Measurements from ENCODE around the gene TSPAN33.
A peak's percentile ranks its signal among the peaks of the same experiment; 100 is the strongest.

DNA sequence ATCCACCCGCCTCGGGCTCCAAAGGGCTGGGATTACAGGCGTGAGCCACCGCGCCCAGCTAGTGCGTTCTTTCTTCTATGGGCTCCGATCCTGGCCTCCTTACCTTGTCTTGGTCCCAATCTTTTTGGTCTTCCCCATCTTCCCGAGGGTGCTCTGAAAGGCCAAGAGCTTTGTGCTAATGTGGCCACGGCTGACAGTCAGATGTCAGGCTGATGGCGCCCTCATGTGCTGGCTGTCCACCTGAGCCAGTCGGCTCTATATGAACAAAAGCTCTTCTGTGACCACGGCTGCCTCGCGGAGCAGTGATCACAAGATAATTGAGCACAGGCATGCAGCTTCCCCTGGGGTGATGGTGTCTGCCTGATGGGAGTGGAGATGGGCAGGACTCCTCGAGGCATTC is 69.3 kb downstream of the TSPAN33 start:
- TF ChIP-seq, protein P1, sequence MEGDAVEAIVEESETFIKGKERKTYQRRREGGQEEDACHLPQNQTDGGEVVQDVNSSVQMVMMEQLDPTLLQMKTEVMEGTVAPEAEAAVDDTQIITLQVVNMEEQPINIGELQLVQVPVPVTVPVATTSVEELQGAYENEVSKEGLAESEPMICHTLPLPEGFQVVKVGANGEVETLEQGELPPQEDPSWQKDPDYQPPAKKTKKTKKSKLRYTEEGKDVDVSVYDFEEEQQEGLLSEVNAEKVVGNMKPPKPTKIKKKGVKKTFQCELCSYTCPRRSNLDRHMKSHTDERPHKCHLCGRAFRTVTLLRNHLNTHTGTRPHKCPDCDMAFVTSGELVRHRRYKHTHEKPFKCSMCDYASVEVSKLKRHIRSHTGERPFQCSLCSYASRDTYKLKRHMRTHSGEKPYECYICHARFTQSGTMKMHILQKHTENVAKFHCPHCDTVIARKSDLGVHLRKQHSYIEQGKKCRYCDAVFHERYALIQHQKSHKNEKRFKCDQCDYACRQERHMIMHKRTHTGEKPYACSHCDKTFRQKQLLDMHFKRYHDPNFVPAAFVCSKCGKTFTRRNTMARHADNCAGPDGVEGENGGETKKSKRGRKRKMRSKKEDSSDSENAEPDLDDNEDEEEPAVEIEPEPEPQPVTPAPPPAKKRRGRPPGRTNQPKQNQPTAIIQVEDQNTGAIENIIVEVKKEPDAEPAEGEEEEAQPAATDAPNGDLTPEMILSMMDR (optimal IDR thresholded peaks at IDR 0.05 in 1 of 3, IDR thresholded peaks at IDR 0.05 in 1 of 3, conservative IDR thresholded peaks at IDR 0.05 in 1 of 3; ENCODE audit: extremely low read depth in 1 of 3, insufficient read depth in 2 of 3, low read length in 3 of 3): peak; percentile 21 to 74 (median 28)
- no peak for TF ChIP-seq EZH2 (IDR thresholded peaks at IDR 0.05; ENCODE audit: low read length)

Data from keratinocyte (primary cell).